ENCODE data around the gene NMBR. TPM values are rescaled to one million over a fixed set of nuclear protein-coding genes. Genes with fewer than 3 reads are reported as not detected.

NMBR gene
- total RNA-seq, 4 donors from 2014 or later: not detected

GRCh38 chr6:142087950-142088857 lies 58.7 kb downstream of the NMBR start:
- no peak for ATAC-seq
- Histone ChIP-seq H3K27ac (no peak overlapping the region), H3K9me3 (no peaks in the 10 kb centered on the region), H3K27me3 (peaks cover 32% of the 10 kb centered on the region), H3K4me3 (no peak overlapping the region), H3K4me1 (no peaks in the 10 kb centered on the region), H3K36me3 (no peaks in the 10 kb centered on the region)
- TF ChIP-seq POLR2AphosphoS5 (IDR thresholded peaks at IDR 0.05): no peak
- TF ChIP-seq POLR2A (IDR thresholded peaks at IDR 0.05): no peak
- no peak for TF ChIP-seq EP300 (IDR thresholded peaks at IDR 0.05)
- TF ChIP-seq, protein P1, sequence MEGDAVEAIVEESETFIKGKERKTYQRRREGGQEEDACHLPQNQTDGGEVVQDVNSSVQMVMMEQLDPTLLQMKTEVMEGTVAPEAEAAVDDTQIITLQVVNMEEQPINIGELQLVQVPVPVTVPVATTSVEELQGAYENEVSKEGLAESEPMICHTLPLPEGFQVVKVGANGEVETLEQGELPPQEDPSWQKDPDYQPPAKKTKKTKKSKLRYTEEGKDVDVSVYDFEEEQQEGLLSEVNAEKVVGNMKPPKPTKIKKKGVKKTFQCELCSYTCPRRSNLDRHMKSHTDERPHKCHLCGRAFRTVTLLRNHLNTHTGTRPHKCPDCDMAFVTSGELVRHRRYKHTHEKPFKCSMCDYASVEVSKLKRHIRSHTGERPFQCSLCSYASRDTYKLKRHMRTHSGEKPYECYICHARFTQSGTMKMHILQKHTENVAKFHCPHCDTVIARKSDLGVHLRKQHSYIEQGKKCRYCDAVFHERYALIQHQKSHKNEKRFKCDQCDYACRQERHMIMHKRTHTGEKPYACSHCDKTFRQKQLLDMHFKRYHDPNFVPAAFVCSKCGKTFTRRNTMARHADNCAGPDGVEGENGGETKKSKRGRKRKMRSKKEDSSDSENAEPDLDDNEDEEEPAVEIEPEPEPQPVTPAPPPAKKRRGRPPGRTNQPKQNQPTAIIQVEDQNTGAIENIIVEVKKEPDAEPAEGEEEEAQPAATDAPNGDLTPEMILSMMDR (IDR thresholded peaks at IDR 0.05): no peak
- 16 to 69% methylated on average over 2 to 37 of the region's 49 CpGs for WGBS, 2 donors (ENCODE audit: low coverage in 1 of 2)

- no peaks in the 10 kb centered on the region for H3K4me1 ChIP-seq
- H3K27me3 ChIP-seq: no peaks in the 10 kb centered on the region
- no peak overlapping the region for H3K4me3 ChIP-seq
- H3K36me3 ChIP-seq: no peaks in the 10 kb centered on the region
- ATAC-seq: no peak
- no peak overlapping the region for H3K27ac ChIP-seq
- TF ChIP-seq EP300 (IDR thresholded peaks at IDR 0.05) (no peak), POLR2A (IDR thresholded peaks at IDR 0.05) (no peak), POLR2AphosphoS5 (IDR thresholded peaks at IDR 0.05) (no peak)
- TF ChIP-seq, protein P1 (IDR thresholded peaks at IDR 0.05): no peak
- H3K9me3 ChIP-seq: no peaks in the 10 kb centered on the region
Observed at GRCh38 chr6:142079130-142079529, 67.8 kb downstream of the NMBR start.

DNA sequence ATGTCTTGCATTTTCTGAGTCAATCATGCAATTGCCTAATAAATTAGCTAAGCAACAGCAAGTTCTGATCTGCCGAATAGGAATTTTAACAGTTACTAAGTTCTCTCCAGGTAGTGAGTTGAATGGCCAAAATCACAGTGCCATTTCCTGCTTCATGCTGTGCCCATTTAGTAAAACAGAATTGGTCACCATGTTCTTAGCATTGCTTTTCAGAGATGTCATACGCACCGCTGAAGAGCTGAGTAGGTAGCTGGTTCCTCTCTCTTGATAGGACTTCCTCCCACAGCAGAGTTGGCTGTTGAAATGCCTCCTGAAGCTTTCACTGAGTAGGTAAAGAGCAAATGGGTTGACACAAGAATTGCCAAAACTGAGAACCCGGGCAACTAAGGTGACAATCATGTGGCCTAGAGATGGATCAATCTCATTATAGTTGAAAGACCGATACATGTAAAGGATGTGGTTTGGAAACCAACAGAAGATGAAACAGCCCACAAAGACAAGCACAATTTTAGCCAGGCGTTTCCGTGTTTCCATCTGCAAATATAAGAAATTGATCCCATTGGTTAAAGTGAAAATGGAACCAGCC lies 71.3 kb downstream of the NMBR start:
- Histone ChIP-seq H3K9me3 (no peaks in the 10 kb centered on the region), H3K27ac (no peak overlapping the region), H3K36me3 (no peaks in the 10 kb centered on the region), H3K27me3 (no peaks in the 10 kb centered on the region), H3K4me1 (no peaks in the 10 kb centered on the region), H3K4me3 (no peak overlapping the region)
- 88 to 93% methylated on average over 6 to 7 of the region's 7 CpGs for WGBS, 2 donors (ENCODE audit: low coverage in 1 of 2)
- TF ChIP-seq, protein P1 (IDR thresholded peaks at IDR 0.05): no peak
- TF ChIP-seq EP300 (IDR thresholded peaks at IDR 0.05): no peak
- TF ChIP-seq POLR2A (IDR thresholded peaks at IDR 0.05): no peak
- TF ChIP-seq POLR2AphosphoS5 (IDR thresholded peaks at IDR 0.05): no peak
- ATAC-seq: no peak

- Histone ChIP-seq H3K27ac (no peak overlapping the region), H3K4me3 (no peak overlapping the region), H3K9me3 (no peaks in the 10 kb centered on the region), H3K4me1 (no peaks in the 10 kb centered on the region), H3K36me3 (no peaks in the 10 kb centered on the region), H3K27me3 (no peaks in the 10 kb centered on the region)
- no peak for TF ChIP-seq EP300 (IDR thresholded peaks at IDR 0.05)
- no peak for TF ChIP-seq POLR2A (IDR thresholded peaks at IDR 0.05)
- TF ChIP-seq POLR2AphosphoS5 (IDR thresholded peaks at IDR 0.05): no peak
- TF ChIP-seq, protein P1 (IDR thresholded peaks at IDR 0.05): no peak
- WGBS, 2 donors (ENCODE audit: low coverage in 1 of 2): 64 to 100% methylated on average over 1 of the region's 1 CpG
- no peak for ATAC-seq
Observed at GRCh38 chr6:142074516-142074915, 72.4 kb downstream of the NMBR start.
